Calu3 (cell line): ENCODE measurements around the gene KRT85. TPM values are rescaled to one million over a fixed set of nuclear protein-coding genes. Genes with fewer than 3 reads are reported as not detected.
"Not testable (repeated sequence)": the region's sequence is repeated elsewhere in the genome, so short reads cannot be mapped to it uniquely, and the experiment has no call there.

ENCODE experiments used
- BruUV-seq: library from RNA; stranded (reverse); fragments of 400-500 nt; replicated peaks from 2 replicates; lab custom pipeline; 2021; lab: Mats Ljungman, UMichigan
- CTCF ChIA-PET: fragments of 300-600 bp; sonication (Branson Sonifier 250); formaldehyde crosslinking; loops from one replicate; lab custom pipeline; 2022; ENCODE audit warnings: antibody characterized with exemption; lab: Charles Lee
- DNase-seq: peaks from one replicate; pipeline ENCODE4 v3.0.0; 2022
- H3K27ac Mint-ChIP-seq: one replicate; pipeline ENCODE4 v1.8.0; 2022; ENCODE audit warnings: mixed read lengths; ENCODE audit not compliant: unreplicated experiment
- H3K27me3 Mint-ChIP-seq: one replicate; pipeline ENCODE4 v1.8.0; 2022; ENCODE audit warnings: mixed read lengths; ENCODE audit not compliant: unreplicated experiment
- H3K36me3 Mint-ChIP-seq: one replicate; pipeline ENCODE4 v1.8.0; 2022; ENCODE audit warnings: mild to moderate bottlenecking, moderate library complexity, mixed read lengths; ENCODE audit not compliant: insufficient read depth, unreplicated experiment
- H3K4me1 Mint-ChIP-seq: one replicate; pipeline ENCODE4 v1.8.0; 2022; ENCODE audit warnings: mild to moderate bottlenecking, low read depth, mixed read lengths; ENCODE audit not compliant: unreplicated experiment
- H3K4me3 Mint-ChIP-seq: one replicate; pipeline ENCODE4 v1.8.0; 2022; ENCODE audit warnings: mild to moderate bottlenecking, low read depth, moderate library complexity, mixed read lengths; ENCODE audit not compliant: unreplicated experiment
- H3K9me3 Mint-ChIP-seq: one replicate; pipeline ENCODE4 v1.8.0; 2022; ENCODE audit warnings: low read depth, mixed read lengths; ENCODE audit not compliant: unreplicated experiment
- CTCF ChIP-seq: fragments of 200-600 bp; IDR thresholded peaks from one replicate; pipeline ENCODE4 v1.8.0; 2022; ENCODE audit warnings: antibody characterized with exemption; ENCODE audit not compliant: unreplicated experiment
- intact Hi-C: fragments of 100-400 bp; cut with micrococcal nuclease; formaldehyde crosslinking; loops from one replicate; pipeline ENCODE4 v1.10.0; 2022; ENCODE audit not compliant: unreplicated experiment
- total RNA-seq: library from RNA; stranded (reverse); gene quantifications from 2 replicates; pipeline ENCODE4 v1.2.3, GENCODE V29; 2022

The KRT85 gene
- total RNA-seq, 1 experiment from 2014 or later: not detected

- H3K4me1 Mint-ChIP-seq: peaks cover 28% of the 10 kb centered on the region
- no peaks in the 10 kb centered on the region for H3K27me3 Mint-ChIP-seq
- H3K36me3 Mint-ChIP-seq: peaks cover 6% of the 10 kb centered on the region
- H3K4me3 Mint-ChIP-seq: no peak overlapping the region
- no peak for TF ChIP-seq CTCF
- no peak overlapping the region for H3K27ac Mint-ChIP-seq
- intact Hi-C loops: no loop called here
- H3K9me3 Mint-ChIP-seq: no peaks in the 10 kb centered on the region
- DNase-seq: no peak
- no TSS peak for BruUV-seq
- CTCF ChIA-PET: interaction anchor here (0.6 kb wide), 1 partner anchor 556 kb away, joined by 3 read pairs; no protein-coding TSS in a partner anchor
Measured at GRCh38 chr12:52347551-52348510, 19.4 kb downstream of the KRT85 start.

- H3K9me3 Mint-ChIP-seq: no peaks in the 10 kb centered on the region
- H3K4me1 Mint-ChIP-seq: peaks cover 28% of the 10 kb centered on the region
- H3K27me3 Mint-ChIP-seq: no peaks in the 10 kb centered on the region
- H3K4me3 Mint-ChIP-seq: no peak overlapping the region
- intact Hi-C loops: no loop called here
- no TSS peak for BruUV-seq
- no peak for DNase-seq
- peaks cover 6% of the 10 kb centered on the region for H3K36me3 Mint-ChIP-seq
- TF ChIP-seq CTCF: no peak
- CTCF ChIA-PET: interaction anchor here (0.6 to 0.8 kb wide), 2 partner anchors 200 to 555 kb away, joined by 3 read pairs; no protein-coding TSS in a partner anchor
- no peak overlapping the region for H3K27ac Mint-ChIP-seq
Measured at GRCh38 chr12:52347016-52347415, 20.3 kb downstream of the KRT85 start.

- DNase-seq: no peak
- no peaks in the 10 kb centered on the region for H3K27me3 Mint-ChIP-seq
- no TSS peak for BruUV-seq
- TF ChIP-seq CTCF: no peak
- H3K4me3 Mint-ChIP-seq: no peak overlapping the region
- H3K27ac Mint-ChIP-seq: no peak overlapping the region
- intact Hi-C loops: no loop called here
- H3K9me3 Mint-ChIP-seq: no peaks in the 10 kb centered on the region
- H3K36me3 Mint-ChIP-seq: peaks cover 6% of the 10 kb centered on the region
- peaks cover 28% of the 10 kb centered on the region for H3K4me1 Mint-ChIP-seq
- CTCF ChIA-PET: interaction anchor here (0.8 kb wide), 1 partner anchor 199 kb away, joined by 3 read pairs; no protein-coding TSS in a partner anchor
Measured at GRCh38 chr12:52346593-52346992, 20.7 kb downstream of the KRT85 start.

GRCh38 chr12:52345041-52345440 is 22.2 kb downstream of the KRT85 start:
- H3K9me3 Mint-ChIP-seq, H3K27me3 Mint-ChIP-seq, H3K36me3 Mint-ChIP-seq, H3K27ac Mint-ChIP-seq, DNase-seq, intact Hi-C loops, BruUV-seq, H3K4me3 Mint-ChIP-seq: not testable (repeated sequence)
- CTCF ChIA-PET: interaction anchor here (1.0 to 2.3 kb wide), 2 partner anchors 28 to 187 kb away, joined by 3 to 7 read pairs; no protein-coding TSS in a partner anchor
- H3K4me1 Mint-ChIP-seq: peaks cover 28% of the 10 kb centered on the region
